ENCODE measurements around the gene RYR1.
"Not testable (repeated sequence)": the region's sequence is repeated elsewhere in the genome, so short reads cannot be mapped to it uniquely, and the experiment has no call there.

The RYR1 gene

DNA sequence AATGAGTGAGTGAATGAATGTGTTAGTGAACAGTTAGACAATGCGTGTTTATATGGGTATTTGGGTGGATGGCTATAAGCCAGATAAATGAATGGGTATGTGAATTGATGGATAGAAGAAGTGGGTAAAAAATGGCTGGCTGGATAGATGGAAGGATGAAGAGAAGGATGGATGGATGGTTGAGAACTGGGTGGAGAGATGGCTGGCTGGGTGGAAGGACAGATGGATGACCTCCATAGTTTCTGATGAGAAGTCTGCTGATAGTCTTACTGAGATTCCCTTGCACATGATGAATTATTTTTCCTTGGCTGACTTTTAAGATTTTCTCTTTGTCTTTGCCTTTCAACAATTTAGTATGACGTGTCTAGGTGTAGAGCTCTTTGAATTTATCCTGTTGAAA, 57.4 kb downstream of the RYR1 start:
- no peak for DNase-seq (ENCODE audit: low read depth)

DNA sequence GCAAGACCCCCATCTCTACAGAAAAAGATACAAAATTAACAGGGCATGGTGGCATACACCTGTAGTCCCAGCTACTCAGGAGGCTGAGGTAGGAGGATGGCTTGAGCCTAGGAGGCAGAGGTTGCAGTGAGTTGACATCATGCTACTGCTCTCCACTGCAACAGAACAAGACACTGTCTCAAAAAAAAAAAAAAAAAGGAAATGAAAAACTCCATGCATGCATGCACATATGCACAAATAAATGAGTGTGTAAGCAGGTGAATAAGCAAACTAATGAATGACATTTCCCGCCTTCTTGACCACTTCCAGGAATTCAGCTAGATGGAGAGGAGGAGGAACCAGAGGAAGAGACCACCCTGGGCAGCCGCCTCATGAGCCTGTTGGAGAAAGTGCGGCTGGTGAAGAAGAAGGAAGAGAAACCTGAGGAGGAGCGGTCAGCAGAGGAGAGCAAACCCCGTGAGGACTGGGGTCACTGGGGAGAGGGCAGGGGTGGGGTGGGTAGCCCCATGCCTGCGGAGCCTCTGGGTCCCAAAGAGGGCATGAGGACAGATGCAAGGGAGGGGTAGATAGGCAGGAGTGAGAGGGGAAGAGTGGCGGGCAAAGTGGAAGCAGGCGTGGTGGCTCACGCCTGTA, 58.8 kb downstream of the RYR1 start:
- DNase-seq (ENCODE audit: low read depth): no peak

DNA sequence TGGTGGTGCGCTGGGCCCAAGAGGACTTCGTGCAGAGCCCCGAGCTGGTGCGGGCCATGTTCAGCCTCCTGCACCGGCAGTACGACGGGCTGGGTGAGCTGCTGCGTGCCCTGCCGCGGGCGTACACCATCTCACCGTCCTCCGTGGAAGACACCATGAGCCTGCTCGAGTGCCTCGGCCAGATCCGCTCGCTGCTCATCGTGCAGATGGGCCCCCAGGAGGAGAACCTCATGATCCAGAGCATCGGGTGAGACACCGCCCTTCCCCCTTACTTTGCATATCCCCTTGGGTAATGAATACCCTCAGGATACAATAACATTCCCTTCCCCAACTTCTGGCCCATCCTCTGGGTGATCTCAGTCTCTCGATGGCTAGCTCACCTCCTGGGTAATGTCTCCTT, 60.9 kb downstream of the RYR1 start:
- DNase-seq (ENCODE audit: low read depth): no peak

DNA sequence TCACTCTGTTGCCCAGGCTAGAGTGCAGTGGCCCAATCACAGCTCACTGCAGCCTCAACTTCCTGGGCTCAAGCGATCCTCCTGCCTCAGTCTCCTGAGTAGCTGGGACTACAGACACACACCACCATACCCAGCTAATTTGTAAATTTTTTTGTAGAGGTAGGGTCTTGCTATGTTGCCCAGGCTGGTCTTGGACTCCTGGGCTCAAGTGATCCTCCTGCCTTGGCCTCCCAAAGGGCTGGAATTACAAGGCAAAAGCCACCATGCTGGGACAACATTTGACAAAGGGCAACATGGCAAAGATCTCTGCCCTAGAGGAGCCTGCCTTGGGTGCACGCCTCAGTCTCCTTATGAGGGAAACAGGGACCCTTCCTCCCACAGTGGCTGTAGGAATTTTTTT, 61.9 kb downstream of the RYR1 start:
- not testable (repeated sequence) for DNase-seq (ENCODE audit: low read depth)

DNA sequence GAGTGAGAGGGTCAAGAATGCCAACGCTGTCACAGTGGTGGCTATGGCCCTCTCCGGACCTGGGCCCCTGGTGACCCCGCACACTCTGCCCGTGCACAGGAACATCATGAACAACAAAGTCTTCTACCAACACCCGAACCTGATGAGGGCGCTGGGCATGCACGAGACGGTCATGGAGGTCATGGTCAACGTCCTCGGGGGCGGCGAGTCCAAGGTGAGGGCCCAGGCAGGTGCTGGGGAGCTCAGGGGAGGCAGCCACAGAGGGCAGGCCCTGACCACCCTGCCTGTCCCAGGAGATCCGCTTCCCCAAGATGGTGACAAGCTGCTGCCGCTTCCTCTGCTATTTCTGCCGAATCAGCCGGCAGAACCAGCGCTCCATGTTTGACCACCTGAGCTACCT, 62.6 kb downstream of the RYR1 start:
- no peak for DNase-seq (ENCODE audit: low read depth)

DNA sequence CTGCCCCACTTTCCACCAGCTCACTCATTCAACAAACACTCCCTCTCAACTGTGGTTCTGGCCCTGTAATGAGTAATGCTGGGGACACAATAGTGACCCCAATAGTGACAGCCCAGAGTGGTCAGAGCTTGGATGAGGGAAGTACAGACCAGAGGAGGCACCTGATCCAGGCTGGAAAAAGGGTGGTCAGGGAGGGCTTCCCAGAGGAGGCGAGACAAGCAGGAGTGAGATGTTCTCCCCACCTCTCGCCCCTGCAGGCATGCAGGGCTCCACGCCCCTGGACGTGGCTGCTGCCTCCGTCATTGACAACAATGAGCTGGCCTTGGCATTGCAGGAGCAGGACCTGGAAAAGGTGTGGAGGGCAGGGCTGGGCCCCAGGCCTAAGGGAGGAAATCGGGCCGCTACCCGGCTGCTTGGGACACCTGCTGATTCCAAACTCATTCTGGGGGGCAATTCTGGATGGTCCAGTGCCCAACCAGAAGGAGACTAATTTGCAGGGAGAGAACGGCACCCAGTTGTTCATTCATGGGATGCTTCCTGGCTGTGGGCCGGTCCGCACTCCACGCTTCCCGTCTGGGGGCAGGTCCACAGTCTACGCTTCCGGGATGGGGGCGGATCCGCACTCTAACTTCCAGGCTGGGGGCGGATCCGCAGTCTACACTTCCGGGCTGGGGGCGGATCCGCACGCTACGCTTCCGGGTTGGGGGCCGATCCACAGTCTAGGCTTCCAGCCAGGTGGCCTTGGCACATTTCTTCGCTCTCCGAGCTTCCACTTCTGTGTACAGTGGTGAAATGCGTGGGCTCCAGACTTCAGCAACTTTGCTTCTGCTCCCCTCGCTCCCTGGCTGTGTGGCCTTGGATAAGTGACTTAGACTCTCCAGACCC, 63.4 kb downstream of the RYR1 start:
- no peak for DNase-seq (ENCODE audit: low read depth)

DNA sequence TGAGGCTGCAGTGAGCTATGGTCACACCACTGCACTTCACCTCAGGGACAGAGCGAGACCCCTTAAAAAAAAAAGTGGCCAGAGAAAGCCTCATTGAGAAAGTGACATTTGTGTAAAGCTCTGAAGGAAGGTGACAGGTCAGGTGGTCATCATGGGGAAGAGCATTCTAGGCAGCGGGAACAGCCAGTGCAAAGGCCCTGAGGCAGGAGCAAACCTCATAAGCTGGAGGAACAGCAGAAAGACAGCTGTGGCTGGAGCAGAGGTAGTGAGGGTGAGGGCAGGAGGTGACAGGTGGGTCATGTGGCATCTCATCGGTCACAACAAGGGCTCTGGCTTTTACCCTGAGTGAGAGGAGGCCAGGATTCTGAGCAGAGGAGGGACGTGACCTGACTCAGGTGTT, 64.4 kb downstream of the RYR1 start:
- DNase-seq (ENCODE audit: low read depth): no peak

DNA sequence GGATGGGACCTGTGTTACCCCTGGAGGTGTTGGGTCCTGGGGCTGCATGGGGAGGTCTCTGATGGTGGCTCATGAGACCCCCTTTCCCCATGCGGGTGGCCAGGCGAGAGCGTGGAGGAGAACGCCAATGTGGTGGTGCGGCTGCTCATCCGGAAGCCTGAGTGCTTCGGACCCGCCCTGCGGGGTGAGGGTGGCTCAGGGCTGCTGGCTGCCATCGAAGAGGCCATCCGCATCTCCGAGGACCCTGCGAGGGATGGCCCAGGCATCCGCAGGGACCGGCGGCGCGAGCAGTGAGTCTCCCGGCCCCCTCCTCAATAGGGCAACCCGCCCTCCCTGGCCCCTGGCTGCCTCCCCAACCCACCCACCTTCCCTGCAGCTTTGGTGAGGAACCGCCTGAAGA, 66.0 kb downstream of the RYR1 start:
- DNase-seq (ENCODE audit: low read depth): no peak

DNA sequence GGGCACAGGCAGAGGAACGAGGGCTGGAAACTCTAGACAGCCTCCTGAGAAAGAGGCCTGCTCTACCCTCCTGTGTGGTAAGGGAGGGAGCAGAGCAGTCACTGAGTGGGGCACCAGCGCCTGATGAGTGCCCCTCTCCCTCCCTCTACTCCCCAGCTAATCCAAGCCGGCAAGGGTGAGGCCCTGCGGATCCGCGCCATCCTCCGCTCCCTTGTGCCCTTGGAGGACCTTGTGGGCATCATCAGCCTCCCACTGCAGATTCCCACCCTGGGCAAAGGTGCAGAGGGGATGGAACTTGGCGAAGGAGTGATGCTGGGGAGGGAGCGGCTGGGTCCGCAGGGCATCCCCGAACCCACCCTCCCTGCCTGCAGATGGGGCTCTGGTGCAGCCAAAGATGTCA, 67.0 kb downstream of the RYR1 start:
- DNase-seq (ENCODE audit: low read depth): no peak

DNA sequence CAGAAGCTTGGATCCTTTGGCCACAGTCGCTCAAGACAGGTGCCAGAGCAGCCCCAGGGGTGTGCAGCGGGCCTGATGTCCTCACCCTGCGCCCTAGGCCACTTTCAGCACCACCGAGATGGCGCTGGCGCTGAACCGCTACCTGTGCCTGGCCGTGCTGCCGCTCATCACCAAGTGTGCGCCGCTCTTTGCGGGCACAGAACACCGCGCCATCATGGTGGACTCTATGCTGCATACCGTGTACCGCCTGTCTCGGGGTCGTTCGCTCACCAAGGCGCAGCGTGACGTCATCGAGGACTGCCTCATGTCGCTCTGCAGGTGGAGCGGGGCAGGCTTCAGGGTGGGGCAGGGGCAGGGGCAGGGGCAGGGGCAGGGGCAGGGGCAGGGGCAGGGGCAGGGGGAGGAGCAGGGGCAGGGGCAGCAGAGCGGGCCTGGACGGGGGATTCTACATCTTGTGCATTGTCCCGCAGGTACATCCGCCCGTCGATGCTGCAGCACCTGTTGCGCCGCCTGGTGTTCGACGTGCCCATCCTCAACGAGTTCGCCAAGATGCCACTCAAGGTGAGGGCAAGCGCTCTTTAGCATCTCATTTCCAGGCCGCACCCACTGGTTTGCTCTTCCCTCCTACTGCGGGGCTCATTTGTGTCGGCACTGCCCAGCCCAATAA, 69.1 kb downstream of the RYR1 start:
- no peak for DNase-seq (ENCODE audit: low read depth)

DNA sequence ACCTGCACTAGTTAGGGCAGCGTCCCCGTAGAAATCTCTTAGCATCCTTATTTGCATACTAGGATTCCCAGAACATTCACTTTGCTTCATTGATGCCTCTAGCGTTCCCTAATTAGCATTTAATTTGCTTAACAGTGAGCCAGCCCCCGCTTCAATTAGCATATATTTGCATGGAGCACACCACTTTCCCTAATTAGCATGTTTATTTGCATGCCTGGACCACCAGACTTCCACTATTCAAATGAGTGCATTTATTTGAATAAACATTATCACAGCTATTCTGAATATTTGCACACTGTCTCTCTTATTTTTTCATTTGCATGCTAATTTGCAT, 69.6 kb downstream of the RYR1 start:
- DNase-seq (ENCODE audit: low read depth): no peak

DNA sequence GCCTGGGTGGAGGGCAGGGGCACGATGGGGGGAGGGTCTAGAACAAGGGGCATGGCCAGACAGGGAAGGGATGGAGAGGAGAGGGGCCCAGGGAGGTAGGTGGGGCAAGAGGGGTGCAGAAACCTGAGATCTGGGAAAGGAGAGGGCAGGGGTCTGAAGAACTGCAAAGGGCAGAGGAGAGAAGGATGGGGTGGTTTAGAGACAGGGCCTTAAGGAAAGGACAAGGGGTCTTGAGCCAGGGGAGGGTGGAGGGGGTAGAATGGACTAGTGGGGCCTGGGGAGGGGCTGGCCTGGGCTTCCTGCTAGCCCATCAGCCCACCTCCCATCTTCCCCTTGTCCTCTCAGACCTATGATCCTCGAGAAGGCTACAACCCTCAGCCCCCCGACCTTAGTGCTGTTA, 72.5 kb downstream of the RYR1 start:
- DNase-seq (ENCODE audit: low read depth): no peak

DNA sequence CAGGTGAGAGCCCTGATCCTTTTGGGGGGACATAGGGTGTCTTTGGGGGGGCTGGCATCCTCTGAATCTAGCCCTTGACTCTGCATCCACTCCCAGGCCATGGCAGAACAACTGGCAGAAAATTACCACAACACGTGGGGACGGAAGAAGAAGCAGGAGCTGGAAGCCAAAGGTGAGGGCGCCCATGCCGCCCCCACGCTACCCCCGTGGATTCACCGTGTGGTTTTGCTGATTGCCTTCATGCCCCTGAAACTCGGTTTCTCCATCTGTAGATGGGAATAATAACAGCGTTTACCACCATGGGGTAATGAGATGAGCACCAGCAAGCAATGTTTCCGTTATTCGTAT, 72.9 kb downstream of the RYR1 start:
- no peak for DNase-seq (ENCODE audit: low read depth)

DNA sequence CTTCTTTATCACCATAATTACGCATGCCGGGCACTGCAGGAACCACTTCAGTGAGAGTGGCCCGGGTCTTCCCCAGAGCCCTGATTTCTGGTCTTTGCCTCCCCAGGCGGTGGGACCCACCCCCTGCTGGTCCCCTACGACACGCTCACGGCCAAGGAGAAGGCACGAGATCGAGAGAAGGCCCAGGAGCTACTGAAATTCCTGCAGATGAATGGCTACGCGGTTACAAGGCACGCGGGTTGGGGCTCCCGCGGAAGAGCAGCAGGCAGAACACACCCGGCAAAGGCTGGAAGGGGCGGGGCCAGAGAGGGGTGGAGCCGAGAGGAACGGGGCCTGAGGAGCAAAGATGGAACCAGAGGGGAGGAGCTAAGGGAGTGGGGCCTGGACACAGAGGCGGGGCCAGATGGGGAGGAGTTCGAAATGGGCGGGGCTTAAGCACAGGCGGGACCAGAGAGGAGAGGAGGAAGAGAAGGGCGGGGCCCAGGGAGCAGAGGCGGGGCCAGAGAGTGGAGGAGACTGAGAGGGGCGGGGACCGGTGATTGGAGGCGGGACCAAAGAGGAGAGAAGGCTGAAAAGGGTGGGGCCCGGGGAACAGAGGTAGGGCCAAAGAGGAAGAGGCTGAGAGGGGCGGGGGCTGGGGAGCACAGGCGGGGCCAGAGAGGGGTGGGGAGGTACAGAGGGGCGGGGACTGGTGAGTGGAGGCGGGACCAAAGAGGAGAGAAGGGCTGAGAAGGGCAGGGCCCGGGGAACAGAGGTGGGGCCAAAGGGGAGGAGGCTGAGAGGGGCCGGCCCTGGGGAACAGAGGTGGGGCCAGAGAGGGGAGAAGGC, 73.4 kb downstream of the RYR1 start:
- DNase-seq (ENCODE audit: low read depth): peak; percentile 17

DNA sequence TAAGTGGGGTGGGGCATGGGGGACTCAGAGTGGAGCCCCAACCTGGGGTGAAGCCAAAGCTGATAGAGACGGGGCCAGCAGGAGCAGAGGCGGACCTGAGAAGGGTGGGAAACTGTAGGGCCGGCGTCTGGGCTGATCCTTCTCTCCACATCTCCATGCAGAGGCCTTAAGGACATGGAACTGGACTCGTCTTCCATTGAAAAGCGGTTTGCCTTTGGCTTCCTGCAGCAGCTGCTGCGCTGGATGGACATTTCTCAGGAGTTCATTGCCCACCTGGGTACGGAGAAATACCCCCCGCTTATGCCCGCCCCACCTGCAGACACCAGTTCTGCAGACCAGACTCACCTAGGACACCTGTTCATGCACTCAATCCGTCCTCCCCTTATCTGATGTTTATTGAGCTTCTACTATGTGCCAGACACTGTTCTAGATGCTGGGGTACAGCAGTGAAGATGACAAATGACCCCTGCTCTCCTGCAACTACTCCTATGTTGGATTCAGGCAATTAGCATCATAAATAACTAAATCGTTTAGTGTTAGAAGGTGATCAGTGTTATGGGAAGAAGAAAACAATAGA, 74.1 kb downstream of the RYR1 start:
- DNase-seq (ENCODE audit: low read depth): no peak

DNA sequence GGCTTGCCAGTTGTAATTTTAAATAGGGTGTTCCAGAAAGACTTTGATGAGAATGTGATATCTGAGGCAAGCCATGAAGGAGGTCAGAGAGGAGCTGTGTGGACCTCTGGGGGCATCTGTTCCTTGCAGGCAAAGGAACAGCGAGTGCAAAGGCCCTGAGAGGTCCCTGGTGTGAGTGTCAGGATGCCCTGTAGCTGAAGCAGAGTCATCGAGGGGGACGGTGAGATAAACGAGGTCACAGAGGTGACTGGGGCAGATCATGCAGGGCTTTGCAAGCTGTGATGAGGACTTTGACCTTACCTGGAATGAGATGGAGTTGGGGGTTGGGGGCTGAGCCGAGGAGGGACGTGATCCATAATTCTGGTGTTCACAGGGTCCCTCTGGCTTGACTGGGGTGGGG, 75.0 kb downstream of the RYR1 start:
- no peak for DNase-seq (ENCODE audit: low read depth)

DNA sequence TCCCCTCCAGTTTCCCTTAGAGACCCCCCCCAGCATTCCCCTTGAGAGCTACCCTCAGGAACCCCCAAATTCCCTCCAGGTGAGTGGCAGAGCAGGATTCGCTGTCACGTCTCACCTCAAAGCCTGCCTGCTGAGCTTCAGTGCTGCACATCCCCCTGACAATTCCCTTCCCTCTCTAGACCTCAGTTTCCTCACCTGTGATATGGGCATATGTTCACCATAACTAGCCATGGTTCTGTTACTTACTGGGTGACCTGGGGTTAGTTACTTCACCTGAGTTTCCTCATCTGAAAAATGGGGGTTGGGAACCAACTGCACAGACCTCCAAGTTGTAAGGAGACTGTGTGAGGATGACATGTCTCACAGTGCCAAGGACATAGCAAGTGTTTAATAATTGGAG, 75.5 kb downstream of the RYR1 start:
- no peak for DNase-seq (ENCODE audit: low read depth)

DNA sequence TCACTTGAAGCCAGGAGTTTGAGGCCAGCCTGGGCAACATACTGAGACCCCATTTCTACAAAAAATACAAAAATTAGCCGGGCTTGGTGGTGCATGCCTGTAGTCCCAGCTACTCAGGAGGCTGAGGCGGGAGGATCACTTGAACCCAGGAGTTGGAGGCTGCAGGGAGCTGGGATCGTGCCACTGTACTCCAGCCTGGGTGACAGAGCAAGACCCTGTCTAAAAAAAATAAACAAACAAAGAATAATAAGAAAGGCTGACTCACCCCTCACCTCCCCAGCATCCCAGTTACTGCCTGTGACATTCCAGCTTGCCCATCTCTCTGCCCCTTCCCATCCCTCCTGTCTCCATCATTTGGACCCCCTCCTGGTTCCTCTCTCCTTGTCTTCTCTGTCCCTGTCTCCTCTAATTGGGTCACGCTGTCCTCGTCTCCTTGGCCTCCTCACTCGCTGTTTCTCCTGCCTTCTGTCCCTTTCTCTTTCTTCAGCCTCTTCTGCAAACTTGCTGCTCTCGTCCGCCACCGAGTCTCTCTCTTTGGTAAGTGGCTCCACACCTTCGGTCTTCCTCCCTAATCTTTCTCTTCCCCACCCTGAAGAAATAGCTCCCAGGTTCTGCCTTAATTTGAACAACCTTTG, 77.7 kb downstream of the RYR1 start:
- no peak for DNase-seq (ENCODE audit: low read depth)

DNA sequence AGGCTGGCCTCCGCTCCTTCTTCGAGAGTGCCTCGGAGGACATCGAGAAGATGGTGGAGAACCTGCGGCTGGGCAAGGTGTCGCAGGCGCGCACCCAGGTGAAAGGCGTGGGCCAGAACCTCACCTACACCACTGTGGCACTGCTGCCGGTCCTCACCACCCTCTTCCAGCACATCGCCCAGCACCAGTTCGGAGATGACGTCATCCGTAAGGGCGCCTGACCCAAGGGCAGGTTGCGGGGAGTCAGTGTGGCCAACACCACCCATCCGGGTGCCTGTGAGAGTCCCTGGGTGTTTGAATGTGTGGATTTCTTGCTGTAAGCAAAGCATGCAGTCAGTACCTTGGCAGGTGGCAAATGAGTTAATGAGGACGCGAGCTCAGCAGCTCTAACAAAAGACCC, 78.8 kb downstream of the RYR1 start:
- DNase-seq (ENCODE audit: low read depth): no peak

DNA sequence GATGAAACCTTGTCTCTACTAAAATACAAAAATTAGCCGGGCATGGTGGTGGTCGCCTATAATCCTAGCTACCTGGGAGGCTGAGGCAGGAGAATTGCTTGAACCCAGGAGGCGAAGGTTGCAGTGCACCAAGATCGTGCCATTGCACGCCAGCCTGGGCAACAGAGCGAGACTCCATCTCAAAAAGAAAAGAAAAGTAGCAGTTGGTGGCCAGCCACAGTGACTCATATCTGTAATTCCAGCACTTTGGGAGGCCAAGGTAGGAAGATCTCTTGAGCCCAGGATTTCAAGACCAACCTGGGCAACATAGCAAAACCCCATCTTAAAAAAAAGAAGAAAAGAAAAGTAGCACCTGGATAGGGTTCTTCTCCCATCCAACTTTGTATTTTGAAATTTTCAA, 79.7 kb downstream of the RYR1 start:
- DNase-seq (ENCODE audit: low read depth): not testable (repeated sequence)

DNA sequence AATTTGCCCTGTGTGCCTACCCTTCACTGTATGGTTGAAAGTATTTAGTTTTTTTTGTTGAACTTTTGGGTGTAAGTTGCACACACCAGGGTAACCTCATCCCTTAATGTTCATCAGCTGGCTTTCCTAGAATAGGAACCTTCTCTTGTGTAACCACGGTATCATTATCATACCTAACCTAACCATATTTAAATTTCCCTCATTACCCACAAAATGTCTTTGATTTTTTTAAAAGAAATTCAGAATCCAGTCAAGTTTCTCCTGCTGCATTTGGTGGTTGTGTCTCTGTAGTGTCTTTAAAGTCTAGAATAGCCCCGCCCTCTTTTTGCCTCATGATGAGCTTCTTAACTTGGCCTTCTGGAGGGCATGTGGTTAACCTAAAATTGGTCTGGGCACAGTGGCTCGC, 80.3 kb downstream of the RYR1 start:
- DNase-seq (ENCODE audit: low read depth): no peak
